Loucy (cell line): ENCODE measurements around the gene CHI3L1.
A peak's percentile ranks its signal among the peaks of the same experiment; 100 is the strongest.

Source experiments
- H2AFZ ChIP-seq: fragments of 200-600 bp; sonication (generic); 2 replicates; pipeline ENCODE4 v1.6.0; 2016; ENCODE audit warnings: antibody characterized with exemption, mild to moderate bottlenecking, low read length, moderate library complexity
- H3F3A ChIP-seq: fragments of 200-600 bp; 2 replicates; pipeline ENCODE4 v1.6.0; 2016; ENCODE audit warnings: antibody characterized with exemption, low read depth, mild to moderate bottlenecking
- H3K27me3 ChIP-seq: fragments of 200-600 bp; sonication (generic); 2 replicates; pipeline ENCODE4 v1.6.1; 2014; ENCODE audit warnings: low read length, mild to moderate bottlenecking; ENCODE audit not compliant: insufficient read depth, poor library complexity, severe bottlenecking
- H3K36me3 ChIP-seq: fragments of 200-600 bp; sonication (generic); 2 replicates; pipeline ENCODE4 v1.6.1; 2016; ENCODE audit warnings: low read length; ENCODE audit not compliant: insufficient read depth
- H3K4me1 ChIP-seq: fragments of 200-600 bp; sonication (generic); 2 replicates; pipeline ENCODE4 v1.5.1; 2014; ENCODE audit warnings: low read length, mild to moderate bottlenecking; ENCODE audit not compliant: insufficient read depth, poor library complexity, severe bottlenecking
- H3K4me2 ChIP-seq: fragments of 200-600 bp; sonication (generic); 2 replicates; pipeline ENCODE4 v1.6.0; 2014; ENCODE audit warnings: antibody characterized with exemption, low read length, low read depth, mild to moderate bottlenecking; ENCODE audit not compliant: poor library complexity, severe bottlenecking
- H3K4me3 ChIP-seq: fragments of 200-600 bp; sonication (generic); 2 replicates; pipeline ENCODE4 v1.5.1; 2014; ENCODE audit warnings: low read length, mild to moderate bottlenecking, mixed read lengths; ENCODE audit not compliant: poor library complexity, severe bottlenecking
- H3K79me2 ChIP-seq: fragments of 200-600 bp; sonication (generic); 2 replicates; pipeline ENCODE4 v1.6.1; 2014; ENCODE audit warnings: low read length; ENCODE audit not compliant: insufficient read depth
- H3K9ac ChIP-seq: fragments of 200-600 bp; sonication (generic); 2 replicates; pipeline ENCODE4 v1.6.0; 2014; ENCODE audit warnings: mild to moderate bottlenecking, low read depth, low read length, moderate library complexity; ENCODE audit not compliant: poor library complexity, severe bottlenecking
- H3K9me2 ChIP-seq: fragments of 200-600 bp; sonication (generic); replicated peaks from 2 replicates; pipeline ENCODE4 v1.6.1; 2016; ENCODE audit warnings: low read depth, low read length, mixed read lengths
- H3K9me3 ChIP-seq: fragments of 200-600 bp; sonication (generic); 2 replicates; pipeline ENCODE4 v1.6.1; 2014; ENCODE audit warnings: mild to moderate bottlenecking, antibody characterized with exemption, low read length, low read depth; ENCODE audit not compliant: insufficient read depth
- H4K20me1 ChIP-seq: fragments of 200-600 bp; sonication (generic); 2 replicates; pipeline ENCODE4 v1.6.0; 2014; ENCODE audit warnings: antibody characterized with exemption, low read length, mild to moderate bottlenecking; ENCODE audit not compliant: insufficient read depth, poor library complexity, severe bottlenecking
- CTCF ChIP-seq: fragments of 200-600 bp; sonication (generic); conservative IDR thresholded peaks from 2 replicates; pipeline ENCODE4 v1.5.1; 2014; ENCODE audit warnings: mild to moderate bottlenecking, antibody characterized with exemption, low read length
- EZH2phosphoT487 ChIP-seq: fragments of 200-600 bp; IDR thresholded peaks from 2 replicates; pipeline ENCODE4 v1.6.1; 2018; ENCODE audit warnings: antibody characterized with exemption, mild to moderate bottlenecking, moderate library complexity, borderline replicate concordance

CHI3L1 gene

GRCh38 chr1:203166192-203166940, 20.1 kb downstream of the CHI3L1 start:
- Histone ChIP-seq H3K27me3 (no peaks in the 10 kb centered on the region), H3K9me2 (no peaks in the 10 kb centered on the region), H3K4me2 (peak overlapping the region; percentile 15), H4K20me1 (no peaks in the 10 kb centered on the region), H3K4me3 (no peak overlapping the region), H3K9me3 (no peaks in the 10 kb centered on the region), H3K79me2 (no peaks in the 10 kb centered on the region), H3F3A (no peaks in the 10 kb centered on the region), H3K36me3 (no peaks in the 10 kb centered on the region), H2AFZ (no peak overlapping the region), H3K9ac (peak overlapping the region; percentile 5), H3K4me1 (peaks cover 14% of the 10 kb centered on the region)
- TF ChIP-seq CTCF (peak; percentile 41), EZH2phosphoT487 (no peak)

- Histone ChIP-seq H3K4me2 (no peak overlapping the region), H3K79me2 (no peaks in the 10 kb centered on the region), H3K4me3 (no peak overlapping the region), H3K9ac (no peak overlapping the region), H3K36me3 (no peaks in the 10 kb centered on the region), H3K9me3 (no peaks in the 10 kb centered on the region), H3K27me3 (no peaks in the 10 kb centered on the region), H2AFZ (no peak overlapping the region), H3K9me2 (no peaks in the 10 kb centered on the region), H3F3A (no peaks in the 10 kb centered on the region), H4K20me1 (no peaks in the 10 kb centered on the region), H3K4me1 (peaks cover 14% of the 10 kb centered on the region)
- TF ChIP-seq CTCF (no peak), EZH2phosphoT487 (no peak)
Measured at GRCh38 chr1:203165800-203166161, 20.7 kb downstream of the CHI3L1 start.

- no peaks in the 10 kb centered on the region for H3K36me3 ChIP-seq
- no peaks in the 10 kb centered on the region for H3K9me3 ChIP-seq
- no peak overlapping the region for H3K9ac ChIP-seq
- no peaks in the 10 kb centered on the region for H3K27me3 ChIP-seq
- H3K79me2 ChIP-seq = no peaks in the 10 kb centered on the region
- H3K4me1 ChIP-seq = peaks cover 14% of the 10 kb centered on the region
- no peaks in the 10 kb centered on the region for H3K9me2 ChIP-seq
- no peaks in the 10 kb centered on the region for H3F3A ChIP-seq
- H4K20me1 ChIP-seq = no peaks in the 10 kb centered on the region
- no peak overlapping the region for H3K4me3 ChIP-seq
- no peak overlapping the region for H2AFZ ChIP-seq
- TF ChIP-seq EZH2phosphoT487 = no peak
- no peak for TF ChIP-seq CTCF
- no peak overlapping the region for H3K4me2 ChIP-seq
Measured at GRCh38 chr1:203165101-203165799, 21.3 kb downstream of the CHI3L1 start.
